A549 (cell line): ENCODE measurements around the gene PPAT. TPM values are rescaled to one million over a fixed set of nuclear protein-coding genes. Genes with fewer than 3 reads are reported as not detected.

ENCODE experiments used
- ATAC-seq, 2 experiments: fragments of 200-7000 bp in 1 of 2; fragments of >200 bp in 1 of 2; cut with Nextera tagmentation in 1 of 2; cut with Tn5 transposase in 1 of 2; 3 replicates each; pipeline versions ENCODE4 v1.8.0 to v1.9.1; 2018 to 2020; ENCODE audit warnings: mild to moderate bottlenecking in 1 of 2, moderate library complexity in 1 of 2
- CTCF ChIA-PET: fragments of 300-600 bp; sonication (Branson Sonifier 250); formaldehyde crosslinking; extraction: SDS; loops from one replicate; lab custom pipeline; 2021; ENCODE audit warnings: antibody characterized with exemption, inconsistent platforms; lab: Yijun Ruan, JAX
- POLR2A ChIA-PET: fragments of 350-600 bp; formaldehyde crosslinking; extraction: SDS; loops from one replicate; lab custom pipeline; 2021; ENCODE audit warnings: antibody characterized with exemption, inconsistent platforms; lab: Yijun Ruan, JAX
- DNase-seq, 2 experiments: peaks; one replicate each; pipeline versions ENCODE4 v3.0.0 to v3.0.0-alpha.2; 2011 to 2016; ENCODE audit warnings: low read depth in 1 of 2, low spot score in 1 of 2
- FAIRE-seq: peaks from 2 replicates; lab custom pipeline; 2011; peaks lifted over from hg19 to GRCh38; lab: Jason Lieb, UNC
- H3K27ac ChIP-seq, 2 experiments: fragments of >200 bp; sonication (Bioruptor Twin); formaldehyde crosslinking; 3 replicates each; pipeline ENCODE4 v1.5.1; 2016 to 2017
- H3K4me1 ChIP-seq: fragments of >200 bp; sonication (Bioruptor Twin); formaldehyde crosslinking; 3 replicates; pipeline ENCODE4 v1.6.1; 2016
- H3K4me2 ChIP-seq: fragments of >200 bp; sonication (Bioruptor Twin); formaldehyde crosslinking; 3 replicates; pipeline ENCODE4 v1.6.1; 2016
- H3K4me3 ChIP-seq: fragments of >200 bp; sonication (Bioruptor Twin); formaldehyde crosslinking; 3 replicates; pipeline ENCODE4 v1.5.1; 2016
- H3K9me3 ChIP-seq: fragments of >200 bp; sonication (Bioruptor Twin); formaldehyde crosslinking; 3 replicates; pipeline ENCODE4 v1.6.1; 2016
- ATOH8 ChIP-seq: fragments of 250-450 bp; sonication (Bioruptor Pico); IDR thresholded peaks from 2 replicates; pipeline ENCODE4 v1.5.0; 2020; ENCODE audit warnings: low read depth, mild to moderate bottlenecking, moderate library complexity
- BCL3 ChIP-seq: fragments of >200 bp; sonication (Bioruptor Twin); formaldehyde crosslinking; IDR thresholded peaks from 3 replicates; pipeline ENCODE4 v1.6.1; 2016
- BHLHE40 ChIP-seq: IDR thresholded peaks from 2 replicates; pipeline ENCODE4 v1.6.1; 2012; ENCODE audit warnings: low read depth, low read length, inconsistent platforms
- CEBPB ChIP-seq, 2 experiments: fragments of >200 bp in 1 of 2; sonication (Bioruptor Twin) in 1 of 2; formaldehyde crosslinking in 1 of 2; IDR thresholded peaks; 2 replicates each; pipeline ENCODE4 v1.6.1; 2012 to 2016
- EHF ChIP-seq: fragments of 250-450 bp; sonication (Bioruptor Pico); IDR thresholded peaks from 2 replicates; pipeline ENCODE4 v1.5.0; 2020; ENCODE audit warnings: mild to moderate bottlenecking
- ESRRA ChIP-seq: fragments of 150-350 bp; IDR thresholded peaks from 2 replicates; pipeline ENCODE4 v1.6.1; 2014; ENCODE audit warnings: mild to moderate bottlenecking, low read length, borderline replicate concordance
- FOSB ChIP-seq: fragments of 250-450 bp; sonication (Bioruptor Pico); IDR thresholded peaks from 2 replicates; pipeline ENCODE4 v1.5.0; 2020; ENCODE audit warnings: mild to moderate bottlenecking, moderate library complexity
- FOSL2 ChIP-seq, 2 experiments: fragments of 450-650 bp in 1 of 2; fragments of >200 bp in 1 of 2; sonication (Bioruptor Twin) in 1 of 2; formaldehyde crosslinking; IDR thresholded peaks; 2 replicates each; pipeline versions ENCODE4 v1.5.0 to v1.6.1; 2016 to 2020; ENCODE audit warnings: mild to moderate bottlenecking in 1 of 2, moderate library complexity in 1 of 2
- JUN ChIP-seq, 2 experiments: fragments of >200 bp; sonication (Bioruptor Twin); formaldehyde crosslinking; IDR thresholded peaks; 2 replicates in 1 of 2; 3 replicates in 1 of 2; pipeline ENCODE4 v1.6.1; 2016 to 2017
- KDM5A ChIP-seq: fragments of 200-600 bp; sonication (generic); IDR thresholded peaks from 2 replicates; pipeline ENCODE4 v1.6.1; 2016; ENCODE audit warnings: antibody characterized with exemption, mild to moderate bottlenecking
- MYC ChIP-seq: IDR thresholded peaks from 2 replicates; pipeline ENCODE4 v1.6.1; 2012; ENCODE audit warnings: mild to moderate bottlenecking, inconsistent platforms, low read length, improper control_type of control experiment, borderline replicate concordance
- RFX5 ChIP-seq: fragments of 450-650 bp; IDR thresholded peaks from 2 replicates; pipeline ENCODE4 v1.7.1; 2014; ENCODE audit warnings: antibody characterized with exemption, mild to moderate bottlenecking, moderate library complexity
- WGBS: methylation state at CpG from one replicate; pipeline ENCODE4 v1.1.6; 2017; ENCODE audit errors: missing lambda C conversion rate; 5-methylcytosine and 5-hydroxymethylcytosine counted together
- polyA plus RNA-seq, 4 experiments: library from polyadenylated mRNA; depleted of rRNA in 3 of 4; stranded (reverse); fragments of >200 nt; fragmentation: RNase III in 1 of 4; extraction: RNeasy Plus Mini Kit Qiagen cat#74134 plus additional on column Dnase treatment in 1 of 4; gene quantifications; 2 replicates in 3 of 4; 3 replicates in 1 of 4; pipeline ENCODE4 v1.2.3, GENCODE V29; 2011 to 2017
- TF ChIP-seq, protein P1 (sequence below): fragments of >200 bp; sonication (Bioruptor Twin); formaldehyde crosslinking; IDR thresholded peaks from 3 replicates; pipeline ENCODE4 v1.5.1; 2016
- TF ChIP-seq, protein P2 (sequence below): fragments of 150-350 bp; IDR thresholded peaks from 2 replicates; pipeline ENCODE4 v1.6.1; 2014; ENCODE audit warnings: low read depth, mild to moderate bottlenecking, low read length
- TF ChIP-seq, protein P3 (sequence below): fragments of 200-600 bp; sonication (generic); IDR thresholded peaks from 2 replicates; pipeline ENCODE4 v1.6.1; 2016; ENCODE audit warnings: antibody characterized with exemption, mild to moderate bottlenecking, moderate library complexity

PPAT gene
- polyA plus RNA-seq, 2 of the 4 experiments (the other 2 are of a cell fraction): 22.8 to 26.7 TPM

- TF ChIP-seq MYC: peak; percentile 58; the same call in 1 of the 2 replicates
- TF ChIP-seq EHF: no peak
- TF ChIP-seq, protein P1, sequence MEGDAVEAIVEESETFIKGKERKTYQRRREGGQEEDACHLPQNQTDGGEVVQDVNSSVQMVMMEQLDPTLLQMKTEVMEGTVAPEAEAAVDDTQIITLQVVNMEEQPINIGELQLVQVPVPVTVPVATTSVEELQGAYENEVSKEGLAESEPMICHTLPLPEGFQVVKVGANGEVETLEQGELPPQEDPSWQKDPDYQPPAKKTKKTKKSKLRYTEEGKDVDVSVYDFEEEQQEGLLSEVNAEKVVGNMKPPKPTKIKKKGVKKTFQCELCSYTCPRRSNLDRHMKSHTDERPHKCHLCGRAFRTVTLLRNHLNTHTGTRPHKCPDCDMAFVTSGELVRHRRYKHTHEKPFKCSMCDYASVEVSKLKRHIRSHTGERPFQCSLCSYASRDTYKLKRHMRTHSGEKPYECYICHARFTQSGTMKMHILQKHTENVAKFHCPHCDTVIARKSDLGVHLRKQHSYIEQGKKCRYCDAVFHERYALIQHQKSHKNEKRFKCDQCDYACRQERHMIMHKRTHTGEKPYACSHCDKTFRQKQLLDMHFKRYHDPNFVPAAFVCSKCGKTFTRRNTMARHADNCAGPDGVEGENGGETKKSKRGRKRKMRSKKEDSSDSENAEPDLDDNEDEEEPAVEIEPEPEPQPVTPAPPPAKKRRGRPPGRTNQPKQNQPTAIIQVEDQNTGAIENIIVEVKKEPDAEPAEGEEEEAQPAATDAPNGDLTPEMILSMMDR: no peak
- TF ChIP-seq BCL3: peak; percentile 44; the same call in 2 of the 3 replicates
- no peak for TF ChIP-seq ESRRA
- TF ChIP-seq, protein P2, sequence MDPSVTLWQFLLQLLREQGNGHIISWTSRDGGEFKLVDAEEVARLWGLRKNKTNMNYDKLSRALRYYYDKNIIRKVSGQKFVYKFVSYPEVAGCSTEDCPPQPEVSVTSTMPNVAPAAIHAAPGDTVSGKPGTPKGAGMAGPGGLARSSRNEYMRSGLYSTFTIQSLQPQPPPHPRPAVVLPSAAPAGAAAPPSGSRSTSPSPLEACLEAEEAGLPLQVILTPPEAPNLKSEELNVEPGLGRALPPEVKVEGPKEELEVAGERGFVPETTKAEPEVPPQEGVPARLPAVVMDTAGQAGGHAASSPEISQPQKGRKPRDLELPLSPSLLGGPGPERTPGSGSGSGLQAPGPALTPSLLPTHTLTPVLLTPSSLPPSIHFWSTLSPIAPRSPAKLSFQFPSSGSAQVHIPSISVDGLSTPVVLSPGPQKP: no peak
- TF ChIP-seq, protein P3, sequence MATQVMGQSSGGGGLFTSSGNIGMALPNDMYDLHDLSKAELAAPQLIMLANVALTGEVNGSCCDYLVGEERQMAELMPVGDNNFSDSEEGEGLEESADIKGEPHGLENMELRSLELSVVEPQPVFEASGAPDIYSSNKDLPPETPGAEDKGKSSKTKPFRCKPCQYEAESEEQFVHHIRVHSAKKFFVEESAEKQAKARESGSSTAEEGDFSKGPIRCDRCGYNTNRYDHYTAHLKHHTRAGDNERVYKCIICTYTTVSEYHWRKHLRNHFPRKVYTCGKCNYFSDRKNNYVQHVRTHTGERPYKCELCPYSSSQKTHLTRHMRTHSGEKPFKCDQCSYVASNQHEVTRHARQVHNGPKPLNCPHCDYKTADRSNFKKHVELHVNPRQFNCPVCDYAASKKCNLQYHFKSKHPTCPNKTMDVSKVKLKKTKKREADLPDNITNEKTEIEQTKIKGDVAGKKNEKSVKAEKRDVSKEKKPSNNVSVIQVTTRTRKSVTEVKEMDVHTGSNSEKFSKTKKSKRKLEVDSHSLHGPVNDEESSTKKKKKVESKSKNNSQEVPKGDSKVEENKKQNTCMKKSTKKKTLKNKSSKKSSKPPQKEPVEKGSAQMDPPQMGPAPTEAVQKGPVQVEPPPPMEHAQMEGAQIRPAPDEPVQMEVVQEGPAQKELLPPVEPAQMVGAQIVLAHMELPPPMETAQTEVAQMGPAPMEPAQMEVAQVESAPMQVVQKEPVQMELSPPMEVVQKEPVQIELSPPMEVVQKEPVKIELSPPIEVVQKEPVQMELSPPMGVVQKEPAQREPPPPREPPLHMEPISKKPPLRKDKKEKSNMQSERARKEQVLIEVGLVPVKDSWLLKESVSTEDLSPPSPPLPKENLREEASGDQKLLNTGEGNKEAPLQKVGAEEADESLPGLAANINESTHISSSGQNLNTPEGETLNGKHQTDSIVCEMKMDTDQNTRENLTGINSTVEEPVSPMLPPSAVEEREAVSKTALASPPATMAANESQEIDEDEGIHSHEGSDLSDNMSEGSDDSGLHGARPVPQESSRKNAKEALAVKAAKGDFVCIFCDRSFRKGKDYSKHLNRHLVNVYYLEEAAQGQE: no peak; the same call in 1 of the 2 replicates
- peak; percentile 68; the same call in 1 of the 2 replicates for TF ChIP-seq KDM5A
- TF ChIP-seq FOSL2 (IDR thresholded peaks at IDR 0.05): no peak
- 0 out of 2 replicates have a peak, but pooled peaks have one; percentile 3 for TF ChIP-seq FOSL2 (CRISPR knock-in tag; IDR thresholded peaks at IDR 0.05)
- TF ChIP-seq RFX5: no peak
- peak in 1 of 2 experiments; percentile 80; a peak in 3 of 5 replicates for TF ChIP-seq JUN (IDR thresholded peaks at IDR 0.05)
Measured at GRCh38 chr4:56387023-56388001, 48.1 kb downstream of the PPAT start, which contains the start of gene AASDH (continued).

DNA sequence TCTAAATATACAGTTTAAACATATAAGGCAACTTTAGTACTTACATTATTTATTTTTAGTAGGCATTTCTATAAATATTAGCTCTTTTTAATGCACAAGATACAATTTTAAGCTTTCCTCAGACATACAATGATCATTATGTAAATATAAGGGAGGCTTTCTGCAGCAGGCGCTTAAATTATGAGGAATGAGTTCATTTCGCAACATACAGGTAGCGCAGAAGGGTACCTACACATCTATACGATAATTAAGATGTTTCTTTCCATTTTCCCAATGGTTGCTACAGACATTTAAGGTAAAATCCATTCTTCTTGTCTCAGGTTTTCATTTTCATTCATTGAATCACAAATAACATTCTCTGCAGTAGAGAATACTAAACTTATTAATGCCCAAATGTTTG, 49.3 kb downstream of the PPAT start:
- Histone ChIP-seq H3K9me3 (no peaks in the 10 kb centered on the region), H3K4me1 (peaks cover 4% of the 10 kb centered on the region; the same call in 1 of the 3 replicates), H3K27ac (peak overlapping the region; percentile 92 to 97; a peak in 4 of 6 replicates), H3K4me2 (peak overlapping the region; percentile 86), H3K4me3 (peak overlapping the region; percentile 81)
- DNase-seq: no peak
- ATAC-seq: no peak
- no peak for FAIRE-seq
- CTCF ChIA-PET: no interaction called here
- WGBS: 93% methylated on average over 4 of the region's 4 CpGs
- TF ChIP-seq ATOH8 (no peak), FOSB (no peak), BHLHE40 (no peak), CEBPB (IDR thresholded peaks at IDR 0.05) (0 out of 4 replicates have a peak, but pooled peaks of 1 of the 2 experiments have one; percentile 27)
- POLR2A ChIA-PET: interaction anchor here (0.6 to 2.4 kb wide), 8 partner anchors 13 to 632 kb away, joined by 3 to 60 read pairs (median 5); partner anchors contain the start of genes CEP135, PAICS and PPAT
